Measurements from ENCODE around the gene PLSCR2.
"Not testable (repeated sequence)": the region's sequence is repeated elsewhere in the genome, so short reads cannot be mapped to it uniquely, and the experiment has no call there.

Gene PLSCR2

GRCh38 chr3:146416366-146416765 lies 53.0 kb downstream of the PLSCR2 start:
- no peak for DNase-seq

GRCh38 chr3:146414010-146414409 lies 55.4 kb downstream of the PLSCR2 start:
- no peak for DNase-seq

- DNase-seq, result not testable (repeated sequence)
Measured at GRCh38 chr3:146412711-146413110, 56.6 kb downstream of the PLSCR2 start.

GRCh38 chr3:146407956-146408355 lies 61.4 kb downstream of the PLSCR2 start:
- no peak for DNase-seq

- no peak for DNase-seq
Measured at GRCh38 chr3:146404436-146404835, 64.9 kb downstream of the PLSCR2 start.

- DNase-seq, result no peak
Measured at GRCh38 chr3:146403792-146404191, 65.6 kb downstream of the PLSCR2 start.

- no peak for DNase-seq
Measured at GRCh38 chr3:146396792-146397191, 72.6 kb downstream of the PLSCR2 start.

GRCh38 chr3:146395164-146395563 lies 74.2 kb downstream of the PLSCR2 start:
- DNase-seq, result no peak

GRCh38 chr3:146390957-146391356 lies 78.4 kb downstream of the PLSCR2 start:
- DNase-seq, result no peak

GRCh38 chr3:146390006-146390772 lies 79.2 kb downstream of the PLSCR2 start:
- no peak for DNase-seq

GRCh38 chr3:146387566-146387965 lies 81.8 kb downstream of the PLSCR2 start:
- DNase-seq, result no peak

- no peak for DNase-seq
Measured at GRCh38 chr3:146386936-146387335, 82.4 kb downstream of the PLSCR2 start.

GRCh38 chr3:146384786-146385185 lies 84.6 kb downstream of the PLSCR2 start:
- DNase-seq, result no peak
